Measurements from ENCODE around the gene DCLRE1B. TPM values are rescaled to one million over a fixed set of nuclear protein-coding genes. Genes with fewer than 3 reads are reported as not detected.
"Not testable (repeated sequence)": the region's sequence is repeated elsewhere in the genome, so short reads cannot be mapped to it uniquely, and the experiment has no call there.

Gene DCLRE1B
- total RNA-seq, 1 donor from 2014 or later = 1.9 TPM

- TF ChIP-seq CTCF (IDR thresholded peaks at IDR 0.05) = no peak
- Histone ChIP-seq H3K36me3 (peaks cover 3 to 15% of the 10 kb centered on the region in 2 donors), H3K9me3 (no peaks in the 10 kb centered on the region), H3K27ac (no peak overlapping the region), H3K4me3 (no peak overlapping the region), H3K4me1 (peaks cover 4 to 28% of the 10 kb centered on the region in 2 donors), H3K27me3 (no peaks in the 10 kb centered on the region)
- intact Hi-C loops (cut with DNase I) = no loop called here
- DNase-seq (ENCODE audit: low spot score in 2 of 2) = no peak
Measured at GRCh38 chr1:113946112-113946511, 41.0 kb downstream of the DCLRE1B start.

GRCh38 chr1:113946678-113947387 lies 41.7 kb downstream of the DCLRE1B start:
- Histone ChIP-seq H3K27me3 (no peaks in the 10 kb centered on the region), H3K4me3 (no peak overlapping the region), H3K4me1 (peaks cover 4 to 28% of the 10 kb centered on the region in 2 donors), H3K9me3 (no peaks in the 10 kb centered on the region), H3K27ac (peak overlapping the region; percentile 31 to 54), H3K36me3 (peaks cover 0 to 8% of the 10 kb centered on the region in 2 donors)
- no peak for DNase-seq (ENCODE audit: low spot score in 2 of 2)
- intact Hi-C loops (cut with DNase I) = no loop called here
- no peak for TF ChIP-seq CTCF (IDR thresholded peaks at IDR 0.05)

DNA sequence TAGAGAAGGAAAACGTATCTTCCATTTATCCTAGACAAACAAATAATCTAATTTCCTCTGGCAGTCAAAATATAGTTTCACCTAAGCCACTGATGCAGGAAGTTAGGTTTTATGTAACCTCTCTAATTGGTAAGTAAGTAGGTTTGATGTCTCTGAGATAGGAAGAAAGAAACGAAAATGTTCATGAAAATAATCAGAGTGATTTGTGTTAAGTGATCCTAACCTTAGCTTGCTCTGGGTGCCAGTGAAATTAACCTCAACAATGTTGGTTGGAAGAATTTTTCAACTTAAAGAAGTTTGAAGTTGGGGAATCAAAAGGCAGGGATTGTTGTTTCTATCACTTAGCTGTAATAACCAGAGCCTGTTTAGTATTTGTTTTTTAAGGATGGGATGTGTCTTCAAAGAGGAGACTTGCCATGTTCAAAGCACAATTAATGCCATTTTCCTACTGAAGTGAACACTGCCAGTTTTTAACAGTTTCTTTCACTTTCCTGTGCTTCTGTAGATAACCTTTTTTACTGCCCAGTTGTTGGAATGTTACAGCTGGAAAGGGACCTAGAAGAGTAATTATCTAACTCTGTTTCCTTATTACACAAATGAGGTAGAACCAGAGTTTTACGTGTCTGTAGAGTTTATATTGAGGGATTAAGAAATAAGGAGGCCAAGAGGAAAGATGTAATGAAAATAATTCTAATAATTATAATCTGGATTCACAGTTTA lies 42.4 kb downstream of the DCLRE1B start:
- Histone ChIP-seq H3K4me3 (no peak overlapping the region), H3K36me3 (peaks cover 0 to 7% of the 10 kb centered on the region in 2 donors), H3K9me3 (no peaks in the 10 kb centered on the region), H3K27ac (peak overlapping the region; percentile 31 to 54), H3K27me3 (no peaks in the 10 kb centered on the region), H3K4me1 (peaks cover 4 to 28% of the 10 kb centered on the region in 2 donors)
- no peak for DNase-seq (ENCODE audit: low spot score in 2 of 2)
- intact Hi-C loops (cut with DNase I) = loop anchor here (2.0 kb wide), 1 partner anchor 17 kb away; no protein-coding TSS in a partner anchor
- TF ChIP-seq CTCF (IDR thresholded peaks at IDR 0.05) = no peak

DNA sequence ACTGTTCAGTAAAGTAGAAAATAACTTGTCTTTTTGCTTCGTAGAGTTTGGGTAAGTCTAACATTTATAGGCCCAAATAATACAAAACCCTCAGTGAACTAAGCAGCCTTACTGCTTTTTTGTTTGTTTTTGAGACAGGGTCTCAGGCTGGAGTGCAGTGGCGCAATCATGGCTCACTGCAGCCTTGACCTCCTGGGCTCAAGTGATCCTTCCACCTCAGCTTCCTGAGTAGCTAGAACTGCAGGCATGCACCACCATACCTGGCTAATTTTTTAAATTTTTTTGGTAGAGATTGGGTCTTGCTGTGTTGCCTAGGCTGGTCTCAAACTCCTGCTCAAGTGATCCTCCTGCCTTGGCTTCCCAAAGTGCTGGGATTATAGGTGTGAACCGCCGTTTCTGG lies 43.0 kb downstream of the DCLRE1B start:
- not testable (repeated sequence) for DNase-seq (ENCODE audit: low spot score in 2 of 2); H3K36me3 ChIP-seq; H3K9me3 ChIP-seq; H3K4me3 ChIP-seq; H3K27me3 ChIP-seq
- H3K4me1 ChIP-seq = peaks cover 4 to 28% of the 10 kb centered on the region in 2 donors
- H3K27ac ChIP-seq = peak overlapping the region; percentile 31 to 54
- intact Hi-C loops (cut with DNase I) = loop anchor here (2.0 kb wide), 1 partner anchor 17 kb away; no protein-coding TSS in a partner anchor

DNA sequence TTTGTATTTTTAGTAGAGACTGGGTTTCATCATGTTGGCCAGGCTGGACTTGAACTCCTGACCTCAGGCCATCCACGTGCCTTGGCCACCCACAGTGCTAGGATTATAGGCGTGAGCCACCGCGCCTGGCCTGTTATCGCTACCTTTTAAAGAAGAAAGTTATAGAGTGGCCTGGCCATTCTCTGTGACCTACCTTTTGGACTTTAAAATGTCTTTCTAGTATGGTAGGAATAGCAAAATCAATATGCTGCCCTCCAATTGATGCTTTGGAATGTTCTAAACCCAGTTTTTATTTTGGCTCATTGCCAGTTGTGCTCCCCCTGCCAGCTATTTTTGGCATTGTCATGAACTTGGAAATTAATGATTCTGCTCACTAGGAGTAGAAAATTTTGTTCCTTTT lies 43.9 kb downstream of the DCLRE1B start:
- Histone ChIP-seq H3K36me3 (peaks cover 0 to 6% of the 10 kb centered on the region in 2 donors), H3K4me1 (peaks cover 4 to 28% of the 10 kb centered on the region in 2 donors), H3K9me3 (no peaks in the 10 kb centered on the region), H3K27me3 (no peaks in the 10 kb centered on the region), H3K27ac (peak overlapping the region; percentile 31 to 54), H3K4me3 (peak overlapping the region in 1 of 2 donors; percentile 4)
- peak; percentile 13 to 37 (median 18) for TF ChIP-seq CTCF (IDR thresholded peaks at IDR 0.05)
- no peak for DNase-seq (ENCODE audit: low spot score in 2 of 2)
- intact Hi-C loops (cut with DNase I) = loop anchor here (2.0 kb wide), 1 partner anchor 18 kb away; no protein-coding TSS in a partner anchor

DNA sequence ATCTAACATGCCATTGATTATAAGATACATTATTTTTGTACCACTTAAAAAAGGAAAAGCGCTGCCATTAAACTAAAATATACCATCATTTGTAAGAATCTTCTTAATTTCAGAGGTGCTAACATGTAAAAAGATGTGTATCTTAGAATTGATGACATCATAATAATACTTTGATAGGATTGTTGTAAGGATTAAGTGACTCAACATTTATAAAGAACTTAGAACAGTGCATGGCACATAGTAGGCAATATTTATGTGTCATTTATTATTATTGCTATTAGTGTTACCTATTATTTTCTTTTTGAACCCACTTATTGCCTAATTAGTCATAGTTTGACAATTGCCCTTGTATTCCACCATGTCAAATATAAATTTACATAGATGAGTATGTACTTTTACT lies 45.8 kb downstream of the DCLRE1B start:
- Histone ChIP-seq H3K4me3 (no peak overlapping the region), H3K9me3 (no peaks in the 10 kb centered on the region), H3K36me3 (peaks cover 5 to 13% of the 10 kb centered on the region in 2 donors), H3K27ac (no peak overlapping the region), H3K4me1 (peaks cover 4 to 28% of the 10 kb centered on the region in 2 donors), H3K27me3 (no peaks in the 10 kb centered on the region)
- intact Hi-C loops (cut with DNase I) = no loop called here
- no peak for TF ChIP-seq CTCF (IDR thresholded peaks at IDR 0.05)
- no peak for DNase-seq (ENCODE audit: low spot score in 2 of 2)

Measured in ascending aorta (tissue), 2 donors.